Stimulated activated CD4-positive, alpha-beta T cell treated with anti-CD3 and anti-CD28 coated beads, Interleukin-4, amount 100 ng/mL, for 1 hour (primary cell): ENCODE measurements around the gene TGIF2.
"Not testable (repeated sequence)": the region's sequence is repeated elsewhere in the genome, so short reads cannot be mapped to it uniquely, and the experiment has no call there.

ENCODE experiments used
- DNase-seq: peaks from one replicate; pipeline ENCODE4 v3.0.0-alpha.2; 2020

TGIF2 gene

DNA sequence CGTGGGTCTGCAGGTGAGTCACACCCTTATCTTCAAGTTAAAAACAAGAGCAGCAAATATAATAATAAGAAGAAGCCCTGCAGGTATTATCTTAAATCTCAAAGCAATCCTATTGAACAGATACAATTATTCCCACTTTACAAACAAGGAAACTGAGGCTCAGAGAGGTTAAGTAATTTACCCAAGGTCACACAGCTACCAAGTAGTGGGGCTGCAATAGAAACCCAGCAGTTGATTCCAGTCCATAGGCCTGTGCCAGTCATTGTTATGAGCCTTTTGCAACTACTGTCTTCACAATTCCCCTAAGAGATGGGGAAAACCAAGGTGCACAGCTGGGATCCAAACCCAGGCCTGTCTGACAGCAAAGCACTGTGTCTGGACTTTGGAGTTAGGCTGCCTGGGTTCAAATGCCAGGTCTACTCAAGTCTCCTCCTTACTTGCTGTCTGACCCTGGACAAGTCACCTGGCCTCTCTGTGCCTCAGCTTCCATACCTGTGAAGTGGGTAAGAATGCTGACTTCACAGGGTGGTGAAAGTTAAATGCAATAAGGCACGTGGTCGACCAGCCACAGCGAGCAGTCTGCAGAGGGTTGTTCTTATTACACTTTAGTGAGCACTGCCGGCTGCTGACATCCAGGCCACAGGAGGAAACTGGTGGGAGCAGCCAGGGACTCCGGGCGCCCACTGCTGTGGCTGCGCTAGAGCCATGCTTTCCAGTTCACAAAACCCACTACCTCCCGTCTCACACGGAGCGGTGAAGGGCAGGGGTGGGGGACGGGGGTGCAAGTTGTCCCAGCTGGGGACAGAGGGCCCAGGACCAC, 26.0 kb upstream of the TGIF2 start:
- no peak for DNase-seq

DNA sequence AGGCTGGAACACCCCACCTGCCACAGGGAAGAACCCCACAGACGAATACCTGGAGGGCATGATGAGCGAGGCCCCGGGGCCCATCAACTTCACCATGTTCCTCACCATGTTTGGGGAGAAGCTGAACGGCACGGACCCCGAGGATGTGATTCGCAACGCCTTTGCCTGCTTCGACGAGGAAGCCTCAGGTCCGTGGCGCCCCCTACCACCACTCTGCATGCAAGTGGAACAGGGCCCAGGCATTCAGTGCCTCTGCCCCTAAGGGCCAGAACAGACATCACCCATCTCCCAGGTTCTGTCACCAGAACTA, 25.4 kb upstream of the TGIF2 start:
- no peak for DNase-seq

GRCh38 chr20:36548704-36549627, 24.4 kb upstream of the TGIF2 start:
- no peak for DNase-seq

DNA sequence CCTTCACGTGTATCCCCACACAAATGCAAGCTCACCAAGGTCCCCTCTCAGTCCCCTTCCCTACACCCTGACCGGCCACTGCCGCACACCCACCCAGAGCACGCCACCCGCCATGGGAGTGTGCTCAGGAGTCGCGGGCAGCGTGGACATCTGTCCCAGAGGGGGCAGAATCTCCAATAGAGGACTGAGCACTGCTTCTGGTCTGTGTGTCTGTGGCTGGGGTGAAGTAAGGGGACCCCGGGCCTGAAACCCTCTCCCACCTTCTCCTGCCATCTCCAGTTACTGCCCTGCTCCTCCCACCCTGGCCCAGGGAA, 23.8 kb upstream of the TGIF2 start:
- DNase-seq, result no peak

DNA sequence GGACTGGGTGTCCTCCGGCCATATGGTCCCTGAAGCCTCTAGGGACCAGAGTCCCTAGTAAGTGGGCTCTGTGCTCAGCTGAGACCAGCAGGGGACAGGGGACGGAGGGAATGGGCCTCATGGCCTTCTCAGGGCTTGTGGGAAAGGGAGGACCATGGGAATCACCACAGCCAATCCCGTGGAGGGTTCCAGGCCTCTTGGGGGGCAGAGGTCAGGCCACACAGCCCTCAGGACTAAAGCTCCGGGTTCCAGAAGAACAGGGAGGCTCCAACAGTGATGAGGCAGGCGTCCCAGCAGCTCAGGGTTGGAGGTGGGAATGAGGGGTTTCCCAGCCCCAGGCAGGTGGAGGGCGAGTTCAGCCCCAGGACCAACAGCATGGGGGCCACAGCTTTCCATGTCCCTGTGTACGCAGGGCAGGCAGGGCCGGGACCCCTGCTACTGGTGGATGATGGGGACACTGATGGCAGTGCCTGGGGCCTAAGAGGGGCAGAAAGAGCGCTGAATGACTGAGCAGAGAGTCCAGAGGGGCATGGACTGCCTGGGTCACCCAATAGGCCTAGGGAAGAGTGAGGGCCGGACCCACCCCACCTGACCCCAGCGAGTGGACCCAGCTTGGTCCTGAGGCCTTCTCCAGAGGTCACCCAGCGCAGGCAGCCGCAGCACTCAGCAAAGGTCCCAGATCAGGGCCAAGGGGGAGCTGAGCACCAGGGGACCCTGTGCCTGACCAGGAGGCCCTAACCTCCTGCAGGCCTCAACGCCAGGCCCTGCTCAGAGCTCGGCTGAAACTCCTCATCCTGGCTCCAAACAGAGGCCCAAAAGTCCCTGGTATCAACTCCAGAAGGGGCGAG, 23.2 kb upstream of the TGIF2 start:
- no peak for DNase-seq

DNA sequence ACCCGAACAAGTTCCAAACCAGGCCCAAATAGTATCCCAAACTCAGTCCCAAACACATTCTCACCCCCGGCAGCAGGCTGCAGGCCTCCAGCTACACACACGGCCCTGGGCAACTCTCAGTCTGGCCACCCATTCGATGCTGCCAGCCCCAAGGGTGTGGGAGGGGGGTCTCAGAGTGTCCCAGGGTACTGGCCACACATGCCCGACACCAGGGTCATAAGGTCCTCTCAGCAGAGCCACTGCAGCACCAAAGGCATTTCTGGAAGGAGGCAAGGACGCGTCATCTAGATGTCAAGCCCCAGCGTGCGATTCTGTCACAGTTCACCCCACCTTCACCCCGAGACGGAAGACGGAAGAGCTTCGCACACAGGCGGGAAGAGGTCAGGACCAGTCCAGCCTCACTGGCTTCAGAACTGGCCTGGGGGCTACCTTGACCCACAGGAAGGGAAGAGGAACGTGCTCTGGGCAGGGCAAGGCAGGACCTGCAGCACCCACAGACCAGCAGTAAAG, 22.6 kb upstream of the TGIF2 start:
- DNase-seq, result no peak

DNA sequence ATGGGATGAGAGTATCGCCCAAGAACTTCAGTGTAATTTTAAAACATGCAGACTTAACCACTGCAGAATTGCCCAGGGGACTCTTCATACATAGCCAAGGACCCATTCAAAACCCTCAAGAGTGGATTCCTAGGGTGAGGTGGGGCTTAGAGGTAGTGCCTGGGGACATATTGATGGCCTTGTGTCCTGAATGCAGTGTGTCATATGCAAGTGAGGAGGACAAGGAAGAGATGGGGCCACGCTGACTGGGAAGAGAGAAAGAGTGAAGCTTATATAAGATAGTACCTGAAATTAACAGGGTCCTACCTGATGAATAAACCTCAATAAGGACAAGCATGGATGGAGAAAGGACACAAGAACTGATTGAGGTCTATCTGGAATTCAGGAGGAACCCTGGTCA, 18.1 kb upstream of the TGIF2 start:
- DNase-seq, result no peak

GRCh38 chr20:36562724-36563123, 10.7 kb upstream of the TGIF2 start:
- DNase-seq, result no peak

GRCh38 chr20:36563374-36563773, 10.0 kb upstream of the TGIF2 start:
- DNase-seq, result no peak

GRCh38 chr20:36564078-36564725, 9.2 kb upstream of the TGIF2 start:
- DNase-seq, result not testable (repeated sequence)

DNA sequence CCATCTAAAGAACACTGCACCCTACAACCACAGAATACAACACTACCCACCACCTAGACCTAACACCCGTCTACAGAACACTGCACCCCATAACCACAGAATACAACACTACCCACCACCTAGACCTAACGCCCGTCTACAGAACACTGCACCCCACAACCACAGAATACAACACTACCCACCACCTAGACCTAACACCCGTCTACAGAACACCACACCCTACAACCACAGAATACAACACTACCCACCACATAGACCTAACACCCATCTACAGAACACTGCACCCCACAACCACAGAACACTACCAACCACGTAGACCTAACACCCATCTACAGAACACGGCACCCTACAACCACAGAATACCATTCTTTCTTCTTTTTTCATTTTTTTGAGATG, 8.7 kb upstream of the TGIF2 start:
- not testable (repeated sequence) for DNase-seq

DNA sequence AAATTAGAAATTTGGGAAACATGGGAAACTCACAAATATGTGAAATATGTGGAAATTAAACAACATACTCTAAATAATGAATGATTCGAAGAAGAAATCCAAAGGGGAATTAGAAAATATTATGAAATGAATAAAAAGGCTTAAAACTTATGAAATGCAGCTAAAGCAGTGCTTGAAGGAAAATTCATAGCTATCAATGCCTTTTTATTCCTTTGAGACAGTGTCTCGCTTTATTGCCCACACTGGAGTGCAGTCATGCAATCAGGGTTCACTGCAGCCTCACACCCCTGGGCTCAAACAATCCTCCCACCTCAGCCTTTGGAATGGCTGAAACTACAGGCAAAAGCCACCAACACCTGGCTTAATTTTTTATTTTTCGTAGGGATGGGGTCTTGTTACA, 7.9 kb upstream of the TGIF2 start:
- no peak for DNase-seq

DNA sequence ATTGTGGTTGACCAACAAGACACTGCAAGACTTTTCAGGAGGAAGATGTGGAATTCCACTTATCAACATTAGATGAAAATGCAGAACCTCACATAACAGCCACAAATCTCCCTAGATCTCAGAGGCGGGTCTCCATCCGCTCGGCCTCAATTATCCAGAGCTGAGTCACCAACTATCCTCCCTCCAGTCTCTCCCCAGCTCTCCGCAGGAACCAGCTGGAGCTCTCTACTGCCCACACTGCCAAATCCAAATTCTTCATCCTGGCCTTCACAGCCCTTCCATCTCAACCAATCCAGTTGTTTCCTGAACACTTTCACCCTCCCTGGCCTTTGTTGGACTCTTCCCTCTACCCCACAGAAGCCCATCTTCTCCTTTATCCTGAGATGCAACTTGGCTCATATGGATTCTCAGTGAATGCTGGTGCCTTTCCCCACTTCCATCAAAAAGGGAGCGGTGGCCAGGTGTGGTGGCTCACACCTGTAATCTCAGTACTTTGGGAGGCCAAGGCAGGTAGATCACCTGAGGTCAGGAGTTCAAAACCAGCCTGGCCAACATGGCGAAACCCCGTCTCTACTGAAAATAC, 3.5 kb upstream of the TGIF2 start:
- DNase-seq, result no peak

DNA sequence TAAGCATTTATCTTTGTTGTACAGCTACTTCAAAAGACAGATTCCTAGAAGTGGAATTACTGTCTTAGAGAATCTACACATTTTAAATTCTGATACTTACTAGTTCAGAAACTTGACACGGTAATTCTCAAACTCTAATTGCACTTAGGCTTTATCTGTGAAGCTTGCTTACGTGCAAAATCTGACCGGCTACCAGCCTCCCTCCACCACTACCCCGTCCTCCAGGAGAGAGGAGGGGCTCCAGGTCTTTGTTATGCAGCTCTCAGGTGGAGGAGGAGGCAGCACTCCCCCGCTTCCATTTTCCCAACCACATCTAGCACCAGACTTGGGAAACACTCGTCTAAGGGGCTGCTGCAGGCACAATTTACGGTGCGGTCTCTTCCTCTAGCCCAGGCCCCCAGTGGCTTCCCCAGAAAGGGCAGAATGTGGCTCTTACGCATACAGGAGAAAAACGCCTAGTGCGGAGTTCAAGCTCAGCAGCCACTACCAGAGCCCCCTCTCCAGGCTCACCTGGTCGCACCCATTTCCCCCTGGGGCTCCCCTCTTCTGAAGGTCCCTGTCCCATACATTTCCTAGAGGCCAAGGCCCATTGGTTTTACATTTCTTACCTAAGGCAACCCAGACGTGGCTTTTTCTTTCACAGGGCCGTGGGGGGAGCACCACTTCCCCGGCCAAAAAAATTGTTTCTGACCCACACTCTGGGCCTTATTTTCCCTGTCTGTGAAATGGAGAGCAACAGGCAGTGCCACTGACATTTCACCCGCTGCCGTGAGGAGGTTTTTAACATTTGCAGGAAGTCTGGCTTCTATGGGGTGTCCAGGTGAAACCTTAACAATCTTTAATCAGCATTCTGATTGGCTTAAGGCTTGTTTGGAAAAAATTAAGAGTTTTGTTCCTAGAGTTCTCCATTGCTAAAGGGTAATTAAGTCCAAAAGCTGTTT, 1.6 kb upstream of the TGIF2 start:
- no peak for DNase-seq

DNA sequence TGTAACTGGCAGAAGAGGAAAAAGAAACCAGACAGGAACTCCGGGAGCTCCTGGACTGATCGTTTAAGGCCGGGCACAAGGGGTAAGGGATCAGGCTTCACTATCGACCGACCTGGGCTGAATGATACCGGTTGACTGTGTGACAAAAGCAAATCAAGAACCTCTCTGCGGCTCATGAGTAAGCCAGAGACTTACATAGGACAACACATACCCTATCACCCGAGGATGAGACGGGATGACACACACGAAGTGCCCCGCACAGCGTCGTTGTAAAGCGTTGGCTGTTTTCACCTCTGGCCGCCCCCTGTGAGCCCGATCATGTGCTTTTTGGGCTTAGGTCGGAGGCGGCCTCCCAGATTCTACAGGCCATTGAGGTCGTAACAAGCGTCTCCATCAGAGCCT, 695 bp upstream of the TGIF2 start:
- DNase-seq, result peak; percentile 73

DNA sequence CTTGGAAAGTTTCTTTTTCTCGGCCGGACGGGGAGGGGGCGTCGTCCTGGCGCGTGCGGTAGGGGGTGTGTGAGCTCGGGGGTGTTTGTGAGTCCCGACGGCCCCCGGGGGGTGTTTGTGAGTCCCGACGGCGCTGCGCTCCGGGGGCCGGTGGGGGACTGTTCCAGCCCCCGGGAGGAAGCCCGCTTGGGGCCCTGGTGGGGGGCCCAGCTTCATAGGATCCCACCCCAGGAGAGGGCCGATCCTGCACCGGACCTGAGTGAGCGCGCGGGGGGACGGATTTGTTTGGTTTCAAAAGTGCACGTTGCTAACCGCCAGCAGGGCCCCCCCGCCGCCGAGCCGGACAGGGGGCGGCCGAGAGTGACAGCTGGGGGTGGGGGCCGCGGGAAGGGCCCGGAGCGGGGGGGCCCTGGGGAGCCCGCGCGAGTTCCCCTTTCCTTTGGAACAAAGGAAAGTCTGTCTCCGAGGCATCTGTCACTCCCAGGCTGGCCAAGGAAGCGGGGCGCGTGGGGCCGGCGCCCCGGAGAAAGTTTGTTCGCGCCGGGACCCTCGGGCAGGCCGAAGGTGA, 485 bp downstream of the TGIF2 start:
- DNase-seq, result peak; percentile 50

- DNase-seq, result peak; percentile 61
Measured at GRCh38 chr20:36574366-36575135, 1.2 kb downstream of the TGIF2 start.

- no peak for DNase-seq
Measured at GRCh38 chr20:36576081-36576445, 2.7 kb downstream of the TGIF2 start.

DNA sequence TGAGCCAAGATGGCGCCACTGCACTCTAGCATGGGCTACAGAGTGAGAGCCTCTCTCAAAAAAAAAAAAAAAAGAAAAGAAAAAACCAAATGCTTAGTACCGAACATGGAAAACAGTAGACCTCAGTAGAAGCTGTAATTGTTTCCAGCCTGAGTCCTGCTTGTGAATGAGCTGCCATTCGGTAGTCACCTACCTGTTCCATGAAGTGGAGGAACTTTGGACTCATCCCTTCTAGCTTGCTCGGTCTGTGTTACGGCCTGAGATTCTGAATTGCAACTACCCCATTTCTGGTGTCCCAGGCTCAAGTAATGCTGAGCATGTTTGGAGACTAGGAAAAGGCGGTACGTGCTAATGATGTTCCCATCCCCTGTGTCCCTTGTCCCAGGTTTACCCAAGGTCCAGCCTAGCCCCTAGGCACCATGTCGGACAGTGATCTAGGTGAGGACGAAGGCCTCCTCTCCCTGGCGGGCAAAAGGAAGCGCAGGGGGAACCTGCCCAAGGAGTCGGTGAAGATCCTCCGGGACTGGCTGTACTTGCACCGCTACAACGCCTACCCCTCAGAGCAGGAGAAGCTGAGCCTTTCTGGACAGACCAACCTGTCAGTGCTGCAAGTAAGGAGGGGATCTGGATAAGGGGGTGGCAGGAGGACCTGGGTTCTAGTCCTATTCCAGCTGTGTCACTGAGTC, 5.1 kb downstream of the TGIF2 start:
- DNase-seq, result no peak
